ENCODE data around the gene HS6ST1.

HS6ST1 gene

DNA sequence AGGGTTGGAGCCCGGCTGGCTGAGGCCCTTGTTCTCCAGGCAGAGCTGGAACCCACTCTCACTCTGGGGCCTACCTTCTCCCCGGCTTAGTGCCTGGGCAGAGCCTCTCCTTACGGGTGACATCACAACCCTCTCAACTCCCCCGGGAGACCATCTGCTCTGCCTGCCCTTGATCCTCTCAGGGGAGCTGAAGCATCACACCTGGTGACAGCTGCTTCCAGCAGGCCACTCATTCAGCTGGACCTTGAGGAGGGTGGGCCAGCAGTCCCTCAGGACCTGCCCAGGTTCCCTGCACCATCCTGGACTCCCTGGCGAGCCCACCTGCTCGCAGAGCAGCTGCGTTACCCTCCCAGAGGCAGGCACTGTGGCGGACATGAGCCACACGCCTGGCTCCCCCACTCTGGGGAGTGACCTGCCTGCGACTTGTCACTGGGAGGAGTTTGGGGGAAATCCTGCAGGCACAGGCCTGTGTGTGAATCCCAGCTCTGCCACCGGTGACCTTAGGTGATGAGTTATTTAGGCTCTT lies 13.1 kb downstream of the HS6ST1 start:
- 0 out of 2 replicates have a peak, but pooled peaks cover 9% of the 10 kb centered on the region for H3K36me3 ChIP-seq (ENCODE audit: insufficient read depth, low read depth, low read length)
- H3K27ac ChIP-seq (ENCODE audit: low read length) = peak overlapping the region; percentile 58
- no peaks in the 10 kb centered on the region for H3K27me3 ChIP-seq (ENCODE audit: insufficient read depth, low read length)
- H3K4me3 ChIP-seq (ENCODE audit: low read length) = no peak overlapping the region; the same call in 1 of the 2 replicates
- H3K4me1 ChIP-seq (ENCODE audit: insufficient read depth, low read length) = peaks cover 22% of the 10 kb centered on the region
- no peaks in the 10 kb centered on the region for H3K9me3 ChIP-seq (ENCODE audit: insufficient read depth, low read depth, low read length)
- H3K9ac ChIP-seq (ENCODE audit: low read depth, low read length) = peak overlapping the region; percentile 0; the same call in 1 of the 2 replicates

DNA sequence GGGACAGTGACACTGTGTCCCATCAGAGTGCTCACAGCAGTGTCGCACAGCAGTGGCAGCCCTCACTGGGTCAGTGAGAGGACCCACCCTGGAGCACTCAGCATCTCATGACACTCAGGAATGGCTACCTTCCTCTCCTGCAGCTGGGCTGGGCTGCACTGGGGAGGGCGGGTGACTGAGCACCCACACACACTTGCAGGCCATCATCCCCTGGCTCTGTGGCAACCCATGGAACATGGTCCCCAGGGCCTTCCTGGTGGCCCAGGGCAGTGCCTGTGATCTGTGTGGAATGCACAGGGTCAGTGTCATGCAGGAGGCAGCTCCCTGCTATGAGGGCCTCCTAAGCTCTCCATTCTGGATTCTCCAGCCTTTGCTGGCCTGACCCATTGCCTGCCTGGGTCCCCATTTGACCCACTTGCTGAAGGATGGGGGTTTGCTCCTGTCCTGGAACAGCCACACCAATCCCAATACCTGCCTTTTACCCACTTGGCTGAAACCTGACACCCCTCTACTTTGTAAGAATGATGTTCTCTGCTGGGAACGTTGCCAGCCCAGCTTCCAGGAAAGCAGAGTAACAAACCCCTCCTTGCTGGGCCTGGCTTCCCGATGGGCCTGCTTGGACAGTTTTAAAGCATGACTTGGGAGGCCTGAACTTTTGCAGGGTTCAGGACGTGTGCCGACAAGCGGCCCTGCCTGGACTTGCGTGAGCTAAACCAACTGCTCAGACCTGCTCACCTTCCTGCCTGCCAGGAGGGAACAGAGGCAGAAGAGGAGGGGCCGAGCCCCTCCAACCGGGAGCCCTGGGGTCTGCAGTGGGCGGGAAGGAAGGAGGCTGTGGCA lies 13.7 kb downstream of the HS6ST1 start:
- H3K27ac ChIP-seq (ENCODE audit: low read length) = no peak overlapping the region
- H3K9ac ChIP-seq (ENCODE audit: low read depth, low read length) = peak overlapping the region; percentile 0; the same call in 1 of the 2 replicates
- 0 out of 2 replicates have a peak, but pooled peaks cover 5% of the 10 kb centered on the region for H3K36me3 ChIP-seq (ENCODE audit: insufficient read depth, low read depth, low read length)
- H3K4me1 ChIP-seq (ENCODE audit: insufficient read depth, low read length) = peaks cover 22% of the 10 kb centered on the region
- H3K27me3 ChIP-seq (ENCODE audit: insufficient read depth, low read length) = no peaks in the 10 kb centered on the region
- H3K4me3 ChIP-seq (ENCODE audit: low read length) = no peak overlapping the region
- H3K9me3 ChIP-seq (ENCODE audit: insufficient read depth, low read depth, low read length) = no peaks in the 10 kb centered on the region

DNA sequence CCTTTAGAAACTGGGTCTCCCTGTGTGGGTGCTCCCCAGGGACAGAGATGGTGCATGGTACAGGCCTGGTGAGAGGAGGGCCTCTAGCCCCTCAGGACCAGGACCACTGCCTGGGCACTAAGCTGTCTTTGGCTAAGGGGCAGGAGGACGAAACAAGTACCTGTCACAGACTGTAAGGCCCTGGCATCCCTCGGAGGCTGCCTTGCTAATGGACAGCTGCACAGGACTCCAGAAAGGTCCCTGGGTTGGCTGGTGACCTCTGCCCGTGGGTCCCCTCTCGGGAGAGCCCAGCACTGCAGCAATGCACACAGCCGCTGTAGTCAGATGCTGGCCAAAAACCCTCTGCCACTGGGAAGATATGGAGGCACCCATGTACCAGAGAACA lies 14.3 kb downstream of the HS6ST1 start:
- H3K27ac ChIP-seq (ENCODE audit: low read length) = no peak overlapping the region
- peaks cover 22% of the 10 kb centered on the region for H3K4me1 ChIP-seq (ENCODE audit: insufficient read depth, low read length)
- no peak overlapping the region for H3K9ac ChIP-seq (ENCODE audit: low read depth, low read length)
- no peaks in the 10 kb centered on the region for H3K27me3 ChIP-seq (ENCODE audit: insufficient read depth, low read length)
- H3K9me3 ChIP-seq (ENCODE audit: insufficient read depth, low read depth, low read length) = no peaks in the 10 kb centered on the region
- H3K4me3 ChIP-seq (ENCODE audit: low read length) = no peak overlapping the region
- H3K36me3 ChIP-seq (ENCODE audit: insufficient read depth, low read depth, low read length) = 0 out of 2 replicates have a peak, but pooled peaks cover 5% of the 10 kb centered on the region

- H3K4me1 ChIP-seq (ENCODE audit: insufficient read depth, low read length) = peaks cover 22% of the 10 kb centered on the region
- no peak overlapping the region for H3K27ac ChIP-seq (ENCODE audit: low read length)
These were observed 14.8 kb downstream of the HS6ST1 start for GRCh38 chr2:128303911-128304310.

DNA sequence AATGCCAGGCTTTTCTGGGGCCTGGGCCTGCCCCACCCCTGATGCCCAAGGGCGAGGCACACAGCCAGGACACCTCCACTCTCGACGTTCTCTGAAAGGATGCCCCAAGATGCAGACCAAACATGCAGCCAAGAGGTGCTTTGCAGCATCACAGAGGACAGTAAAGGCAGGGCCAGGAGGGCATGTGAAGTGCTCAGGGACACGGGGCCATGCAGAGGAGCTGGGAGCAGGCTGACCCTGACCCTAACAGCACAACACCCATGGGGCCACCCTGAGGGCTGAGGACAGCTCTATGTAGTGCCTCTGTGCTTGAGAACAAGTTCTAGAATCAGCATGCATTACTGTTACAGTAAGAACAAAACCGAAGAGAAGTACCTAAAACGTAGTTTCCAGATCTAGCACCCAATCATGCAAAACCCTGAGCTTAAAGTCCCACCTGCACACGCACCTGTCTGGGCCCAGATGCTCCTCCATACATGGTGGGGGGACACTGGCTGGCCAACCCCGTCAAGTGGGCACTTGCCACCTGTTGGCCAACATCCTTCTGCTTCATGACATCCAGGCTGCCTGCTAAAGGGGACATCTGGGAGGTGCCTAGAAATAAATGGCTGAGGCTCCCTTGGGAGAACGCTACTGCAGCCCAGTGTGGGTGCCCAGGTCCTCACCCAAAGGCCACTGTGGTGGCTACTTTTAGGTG lies 15.4 kb downstream of the HS6ST1 start:
- no peak overlapping the region for H3K9ac ChIP-seq (ENCODE audit: low read depth, low read length)
- H3K4me1 ChIP-seq (ENCODE audit: insufficient read depth, low read length) = peaks cover 22% of the 10 kb centered on the region
- H3K27me3 ChIP-seq (ENCODE audit: insufficient read depth, low read length) = no peaks in the 10 kb centered on the region
- H3K27ac ChIP-seq (ENCODE audit: low read length) = no peak overlapping the region
- H3K4me3 ChIP-seq (ENCODE audit: low read length) = no peak overlapping the region
- 0 out of 2 replicates have a peak, but pooled peaks cover 5% of the 10 kb centered on the region for H3K36me3 ChIP-seq (ENCODE audit: insufficient read depth, low read depth, low read length)
- H3K9me3 ChIP-seq (ENCODE audit: insufficient read depth, low read depth, low read length) = no peaks in the 10 kb centered on the region

More at GRCh38 chr2:128303911-128304310, 14.8 kb downstream of the HS6ST1 start:
- Histone ChIP-seq H3K9ac (ENCODE audit: low read depth, low read length) (no peak overlapping the region), H3K9me3 (ENCODE audit: insufficient read depth, low read depth, low read length) (no peaks in the 10 kb centered on the region), H3K36me3 (ENCODE audit: insufficient read depth, low read depth, low read length) (0 out of 2 replicates have a peak, but pooled peaks cover 5% of the 10 kb centered on the region), H3K27me3 (ENCODE audit: insufficient read depth, low read length) (no peaks in the 10 kb centered on the region), H3K4me3 (ENCODE audit: low read length) (no peak overlapping the region)

GRCh38 chr2:128302744-128303067 lies 16.0 kb downstream of the HS6ST1 start:
- H3K27me3 ChIP-seq (ENCODE audit: insufficient read depth, low read length) = no peaks in the 10 kb centered on the region
- H3K36me3 ChIP-seq (ENCODE audit: insufficient read depth, low read depth, low read length) = 0 out of 2 replicates have a peak, but pooled peaks cover 5% of the 10 kb centered on the region
- H3K4me3 ChIP-seq (ENCODE audit: low read length) = no peak overlapping the region
- peaks cover 22% of the 10 kb centered on the region for H3K4me1 ChIP-seq (ENCODE audit: insufficient read depth, low read length)
- no peak overlapping the region for H3K27ac ChIP-seq (ENCODE audit: low read length)
- H3K9me3 ChIP-seq (ENCODE audit: insufficient read depth, low read depth, low read length) = no peaks in the 10 kb centered on the region
- H3K9ac ChIP-seq (ENCODE audit: low read depth, low read length) = no peak overlapping the region

GRCh38 chr2:128302011-128302743 lies 16.5 kb downstream of the HS6ST1 start:
- Histone ChIP-seq H3K27me3 (ENCODE audit: insufficient read depth, low read length) (no peaks in the 10 kb centered on the region), H3K4me1 (ENCODE audit: insufficient read depth, low read length) (peaks cover 22% of the 10 kb centered on the region), H3K27ac (ENCODE audit: low read length) (no peak overlapping the region), H3K9ac (ENCODE audit: low read depth, low read length) (no peak overlapping the region), H3K9me3 (ENCODE audit: insufficient read depth, low read depth, low read length) (no peaks in the 10 kb centered on the region), H3K4me3 (ENCODE audit: low read length) (no peak overlapping the region), H3K36me3 (ENCODE audit: insufficient read depth, low read depth, low read length) (0 out of 2 replicates have a peak, but pooled peaks cover 5% of the 10 kb centered on the region)

GRCh38 chr2:128301501-128301966 lies 17.1 kb downstream of the HS6ST1 start:
- Histone ChIP-seq H3K27ac (ENCODE audit: low read length) (no peak overlapping the region), H3K27me3 (ENCODE audit: insufficient read depth, low read length) (no peaks in the 10 kb centered on the region), H3K4me1 (ENCODE audit: insufficient read depth, low read length) (peaks cover 20% of the 10 kb centered on the region), H3K4me3 (ENCODE audit: low read length) (no peak overlapping the region), H3K9me3 (ENCODE audit: insufficient read depth, low read depth, low read length) (no peaks in the 10 kb centered on the region), H3K36me3 (ENCODE audit: insufficient read depth, low read depth, low read length) (0 out of 2 replicates have a peak, but pooled peaks cover 5% of the 10 kb centered on the region), H3K9ac (ENCODE audit: low read depth, low read length) (no peak overlapping the region)

- H3K9me3 ChIP-seq (ENCODE audit: insufficient read depth, low read depth, low read length) = no peaks in the 10 kb centered on the region
- peaks cover 15% of the 10 kb centered on the region for H3K4me1 ChIP-seq (ENCODE audit: insufficient read depth, low read length)
- H3K27me3 ChIP-seq (ENCODE audit: insufficient read depth, low read length) = no peaks in the 10 kb centered on the region
- no peak overlapping the region for H3K4me3 ChIP-seq (ENCODE audit: low read length)
- 0 out of 2 replicates have a peak, but pooled peaks cover 5% of the 10 kb centered on the region for H3K36me3 ChIP-seq (ENCODE audit: insufficient read depth, low read depth, low read length)
- no peak overlapping the region for H3K27ac ChIP-seq (ENCODE audit: low read length)
- no peak overlapping the region for H3K9ac ChIP-seq (ENCODE audit: low read depth, low read length)
These were observed 17.6 kb downstream of the HS6ST1 start for GRCh38 chr2:128301021-128301420.

- Histone ChIP-seq H3K27me3 (ENCODE audit: insufficient read depth, low read length) (no peaks in the 10 kb centered on the region), H3K9ac (ENCODE audit: low read depth, low read length) (no peak overlapping the region), H3K27ac (ENCODE audit: low read length) (no peak overlapping the region), H3K9me3 (ENCODE audit: insufficient read depth, low read depth, low read length) (no peaks in the 10 kb centered on the region), H3K36me3 (ENCODE audit: insufficient read depth, low read depth, low read length) (0 out of 2 replicates have a peak, but pooled peaks cover 5% of the 10 kb centered on the region), H3K4me1 (ENCODE audit: insufficient read depth, low read length) (peaks cover 9% of the 10 kb centered on the region; the same call in 1 of the 2 replicates), H3K4me3 (ENCODE audit: low read length) (no peak overlapping the region)
These were observed 18.3 kb downstream of the HS6ST1 start for GRCh38 chr2:128300151-128301020.

All from iPS-20b (cell line).